Uterus (tissue), 2 donors: ENCODE results near the gene ZCCHC3.

Experiments
- CTCF ChIP-seq, 4 experiments: fragments of 200-600 bp in 2 of 4; fragments of 450-650 bp in 2 of 4; sonication (generic) in 2 of 4; IDR thresholded peaks; one replicate each; pipeline ENCODE4 v1.5.1; 2016 to 2019; ENCODE audit warnings: antibody characterized with exemption in 4 of 4, mild to moderate bottlenecking in 2 of 4, moderate library complexity in 1 of 4
- POLR2A ChIP-seq, 2 donors: fragments of 450-650 bp; IDR thresholded peaks; one replicate each; pipeline ENCODE4 v1.6.1; 2016; ENCODE audit warnings: antibody characterized with exemption in 2 of 2, mild to moderate bottlenecking in 1 of 2, moderate library complexity in 1 of 2

DNA sequence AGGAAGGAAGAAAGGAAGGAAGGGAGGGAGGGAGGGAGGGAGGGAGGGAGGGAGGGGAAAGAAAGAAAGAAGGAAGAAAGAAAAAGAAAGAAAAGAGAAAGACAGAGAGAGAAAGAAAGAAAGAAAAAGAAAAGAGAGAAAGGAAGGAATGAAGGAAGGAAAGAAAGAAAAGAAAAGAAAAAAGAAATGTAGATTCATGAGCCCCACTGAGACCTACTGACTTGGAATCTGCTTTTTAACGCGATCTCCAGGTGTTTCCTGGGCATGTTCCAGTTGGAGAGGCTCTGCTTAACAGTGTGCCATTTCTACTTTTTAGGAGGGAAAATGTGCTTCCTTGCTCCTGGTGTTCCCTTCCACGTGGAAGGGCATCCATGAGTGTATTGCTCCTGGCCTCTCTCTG, 23.5 kb upstream of the ZCCHC3 start:
- no peak for TF ChIP-seq POLR2A (IDR thresholded peaks at IDR 0.05)
- no peak for TF ChIP-seq CTCF (IDR thresholded peaks at IDR 0.05)
